Retina (tissue), 1 donor: Measurements from ENCODE around the gene ANXA9.

Experiments used
- DNase-seq: peaks from one replicate; pipeline ENCODE4 v3.0.0-alpha.2; 2016

The ANXA9 gene

DNA sequence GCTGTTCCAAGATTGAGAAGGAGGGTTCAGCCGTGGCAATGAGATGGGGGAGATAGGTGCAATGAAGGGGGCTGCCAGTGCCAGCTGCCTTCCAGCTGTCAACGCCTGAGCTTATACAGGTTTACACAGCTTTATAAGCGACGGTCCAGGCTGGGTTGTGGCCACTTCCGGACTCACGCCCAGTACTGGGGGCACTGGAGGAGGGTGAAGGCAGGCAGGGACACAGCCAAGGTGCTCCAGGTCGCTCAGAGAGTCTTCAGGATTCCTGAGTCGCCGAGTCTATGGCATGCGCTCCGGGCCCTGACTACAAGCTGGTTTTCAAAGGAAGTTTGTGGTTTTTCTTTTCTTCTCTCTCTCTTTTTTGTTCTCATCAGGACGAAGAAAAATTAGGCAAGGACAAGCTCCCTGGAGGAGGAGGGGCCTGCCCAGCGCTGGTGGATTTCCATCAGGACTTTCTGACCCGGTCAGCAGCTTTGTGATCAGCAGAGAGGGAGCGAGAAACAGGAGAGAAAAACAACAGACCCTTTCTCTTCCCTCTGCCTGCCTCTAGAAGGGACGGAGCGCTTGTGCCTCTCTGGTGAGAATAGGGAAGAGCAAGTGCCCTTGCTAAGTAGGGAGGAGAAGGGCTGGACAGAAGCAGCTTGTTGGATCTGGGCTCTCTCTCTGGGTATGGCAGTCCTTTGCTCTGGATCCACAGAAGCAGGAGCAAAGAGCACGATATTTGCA lies 24.4 kb downstream of the ANXA9 start, which contains the start of gene MINDY1:
Gene MINDY1 (minus strand): TSS at position 576 of the 726 bp plus-strand sequence. CDS start 4,285 bp downstream, outside the sequence.
- peak; percentile 85 for DNase-seq

DNA sequence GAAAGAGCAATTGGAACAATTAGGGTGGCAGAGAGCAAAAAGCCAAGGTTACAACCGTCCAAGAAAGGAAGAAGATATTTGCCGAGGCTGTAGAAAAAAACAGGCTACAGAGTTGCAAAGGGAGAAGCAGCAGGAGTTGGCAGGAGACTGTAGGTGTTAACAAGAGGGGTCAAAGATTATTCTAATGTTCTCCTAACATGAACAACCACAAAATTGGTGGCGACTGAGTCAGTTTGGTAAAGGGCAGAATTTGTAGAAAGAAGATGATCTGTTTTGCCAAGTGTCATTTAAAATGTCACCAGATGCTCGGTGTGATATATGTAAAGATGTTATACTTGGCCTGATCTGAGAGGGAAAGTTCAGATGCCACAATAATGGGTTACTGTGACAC lies 25.8 kb downstream of the ANXA9 start:
- no peak for DNase-seq

DNA sequence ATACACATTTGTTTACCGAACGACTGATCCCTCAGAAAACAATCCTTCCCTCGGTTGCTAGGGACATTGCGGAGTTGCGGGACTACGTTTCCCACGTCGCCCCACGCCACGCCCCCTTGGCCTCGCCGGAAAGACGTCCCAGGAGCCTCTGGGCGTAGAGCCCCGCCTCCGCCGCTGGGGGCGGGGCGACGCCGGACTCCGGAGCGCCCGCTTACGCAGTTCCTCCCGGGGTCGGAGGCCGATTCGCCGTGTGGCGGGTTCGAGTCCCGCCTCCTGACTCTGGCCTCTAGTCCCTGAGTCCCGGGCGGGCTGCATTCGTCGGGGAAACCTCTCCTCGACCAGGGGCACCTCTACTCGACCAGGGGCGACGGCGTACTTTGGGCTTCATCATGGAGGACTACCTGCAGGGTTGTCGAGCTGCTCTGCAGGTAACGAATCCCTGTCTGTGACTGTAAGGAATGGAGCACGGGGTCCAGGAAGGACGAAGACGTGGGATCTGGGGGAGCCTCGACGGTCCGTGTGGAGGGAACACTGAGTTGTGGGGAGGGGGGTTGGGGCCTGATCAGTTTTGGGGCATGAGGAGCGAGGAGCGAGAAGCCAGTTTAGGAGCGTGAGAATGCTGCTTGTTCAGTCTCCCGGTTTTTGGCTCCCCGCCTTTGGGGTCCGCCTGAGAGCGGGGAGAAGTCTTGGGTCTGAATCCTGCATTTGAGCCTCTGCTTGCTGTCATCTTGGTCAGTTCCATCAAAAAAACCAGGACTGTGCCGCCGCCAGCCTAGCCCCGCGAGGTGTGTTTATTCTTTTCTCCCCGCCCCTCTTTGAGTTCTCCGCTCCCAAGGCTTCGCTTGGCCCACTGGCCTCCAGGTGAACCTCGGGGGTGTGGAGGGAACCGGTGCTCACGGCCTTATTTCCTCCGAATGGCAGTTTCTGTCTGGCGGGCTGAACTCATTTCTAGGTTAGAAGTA lies 26.4 kb downstream of the ANXA9 start, which contains the start of gene PRUNE1:
Gene PRUNE1 (plus strand): TSS at position 206 of the 962 bp plus-strand sequence. CDS start 184 bp downstream, at position 390.
- peak; percentile 96 for DNase-seq

DNA sequence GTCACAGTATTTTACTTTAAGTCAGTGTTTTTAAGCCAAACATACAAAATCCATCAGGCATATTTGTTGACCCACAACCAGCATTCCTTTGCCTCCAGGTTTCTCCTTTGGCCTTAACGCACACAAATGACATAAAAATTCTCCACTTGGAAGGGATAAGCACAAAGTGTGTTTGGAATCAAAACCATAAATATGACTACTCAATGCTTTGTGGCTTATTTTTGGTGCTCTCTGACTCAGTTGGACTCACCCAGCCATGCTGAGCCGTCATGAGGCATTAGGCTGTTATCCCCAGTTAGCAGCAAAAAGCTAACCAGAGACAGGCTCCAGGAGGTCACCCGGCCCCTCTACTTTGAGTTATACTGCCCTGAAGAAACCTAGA lies 27.1 kb downstream of the ANXA9 start:
- no peak for DNase-seq

DNA sequence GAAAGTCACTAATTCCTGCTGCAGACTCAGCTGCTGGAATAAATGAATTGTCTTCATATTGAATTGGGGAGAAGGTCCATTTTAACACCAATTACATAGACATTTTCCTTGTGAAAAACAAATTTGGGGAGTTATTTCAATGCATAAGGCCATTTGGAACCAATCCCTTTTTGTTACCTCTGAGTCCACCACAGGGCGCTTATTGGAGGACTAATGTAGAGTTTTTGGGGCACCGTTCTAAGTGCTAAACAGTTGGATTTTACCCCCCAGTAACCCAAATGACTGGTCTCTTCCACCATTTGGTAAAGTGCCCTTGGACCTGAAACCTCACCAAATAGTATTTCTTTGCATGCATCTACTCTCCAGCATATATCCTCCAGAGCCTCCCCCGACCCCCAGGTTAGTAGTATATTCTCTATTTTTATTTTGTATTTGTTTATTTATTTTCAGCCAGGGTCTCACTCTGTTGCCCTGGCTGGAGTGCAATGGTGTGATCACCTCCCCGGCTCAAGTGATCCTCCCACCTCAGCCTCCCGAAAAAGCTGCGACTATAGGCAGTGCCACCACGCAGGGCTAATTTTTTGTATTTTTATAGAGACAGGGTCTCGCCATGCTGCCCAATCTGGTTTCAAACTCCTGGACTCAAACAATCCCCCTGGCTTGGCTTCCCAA lies 27.7 kb downstream of the ANXA9 start:
- DNase-seq = no peak

DNA sequence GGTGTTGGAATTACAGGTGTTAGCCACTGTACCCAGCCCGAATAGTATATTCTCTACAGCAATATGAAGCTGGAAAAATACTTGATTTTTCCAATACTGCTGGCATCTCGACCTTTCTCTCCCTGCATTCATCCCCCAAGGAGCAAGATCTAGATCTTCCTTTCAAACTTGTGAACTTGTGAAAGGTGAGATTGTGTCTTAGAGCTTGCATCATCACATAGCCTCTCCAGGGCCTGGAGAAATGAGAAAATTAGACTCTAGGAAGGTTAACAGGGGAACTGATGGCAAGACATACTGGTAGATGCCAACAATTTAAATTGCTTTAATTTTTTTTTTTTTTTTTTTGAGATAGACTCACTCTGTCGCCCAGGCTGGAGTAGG lies 28.2 kb downstream of the ANXA9 start:
- no peak for DNase-seq

DNA sequence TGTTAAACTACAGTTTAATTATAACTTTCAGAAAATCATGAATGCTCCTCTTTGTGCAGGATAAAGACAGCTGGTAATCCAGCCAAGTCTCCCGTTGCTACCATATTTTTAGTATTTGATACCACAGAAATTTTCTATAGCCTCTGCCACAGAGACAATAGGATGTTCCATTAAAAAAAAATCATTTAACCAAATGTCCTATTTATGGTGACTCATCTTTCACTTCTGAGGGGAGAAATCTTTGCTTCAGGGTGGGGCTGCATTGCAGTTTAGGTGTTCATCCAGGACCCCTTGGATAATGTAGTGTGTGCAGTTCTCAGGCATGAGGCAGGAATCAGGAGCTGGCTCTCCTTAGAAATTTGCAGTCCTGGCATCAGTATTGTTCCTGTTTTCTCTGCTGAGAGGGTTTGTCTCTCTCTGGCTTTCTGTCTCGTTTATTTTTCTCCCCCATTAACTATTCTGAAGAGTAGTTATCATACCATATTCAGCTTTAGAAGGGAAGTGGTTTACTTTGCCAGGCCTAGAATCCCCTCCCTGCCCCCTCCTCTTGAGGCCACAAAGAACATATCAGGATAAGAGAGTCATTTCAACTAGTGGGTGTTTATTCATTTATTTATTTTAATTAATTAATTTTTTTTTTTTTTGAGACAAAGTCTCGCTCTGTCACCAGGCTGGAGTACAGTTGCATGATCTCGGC lies 29.2 kb downstream of the ANXA9 start:
- no peak for DNase-seq

DNA sequence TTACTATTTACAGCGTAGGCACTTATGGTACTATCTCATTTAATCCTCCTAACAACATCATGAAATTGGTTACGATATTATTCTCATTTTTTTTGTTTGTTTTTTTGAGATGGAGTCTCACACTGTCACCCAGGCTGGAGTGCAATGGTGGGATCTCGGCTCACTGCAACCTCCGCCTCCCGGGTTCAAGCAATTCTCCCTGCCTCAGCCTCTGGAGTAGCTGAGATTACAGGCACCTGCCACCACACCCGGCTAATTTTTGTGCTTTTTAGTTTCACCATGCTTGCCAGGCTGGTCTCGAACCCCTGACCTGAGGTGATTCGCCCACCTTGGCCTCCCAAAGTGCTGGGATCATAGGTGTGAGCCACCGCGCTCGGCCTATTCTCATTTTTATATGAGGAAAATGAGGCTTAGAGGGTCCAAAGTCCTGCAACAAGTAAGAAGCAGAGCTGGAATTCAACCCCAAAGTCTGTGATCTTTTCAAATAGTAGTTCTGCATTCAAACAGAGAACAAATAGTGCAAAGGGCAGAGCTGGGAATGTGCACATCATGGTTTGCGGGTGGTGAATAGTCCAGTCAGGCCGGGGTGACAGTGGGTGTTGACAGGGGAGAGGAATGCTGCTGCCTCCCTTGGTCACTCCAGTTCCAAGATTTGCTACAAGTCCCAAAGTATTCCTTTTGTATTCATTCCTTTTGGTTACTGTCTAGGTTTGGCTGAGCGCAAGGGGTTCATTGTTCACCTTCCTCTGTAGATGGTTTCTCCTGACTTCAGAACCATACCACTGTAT lies 30.8 kb downstream of the ANXA9 start:
- no peak for DNase-seq

DNA sequence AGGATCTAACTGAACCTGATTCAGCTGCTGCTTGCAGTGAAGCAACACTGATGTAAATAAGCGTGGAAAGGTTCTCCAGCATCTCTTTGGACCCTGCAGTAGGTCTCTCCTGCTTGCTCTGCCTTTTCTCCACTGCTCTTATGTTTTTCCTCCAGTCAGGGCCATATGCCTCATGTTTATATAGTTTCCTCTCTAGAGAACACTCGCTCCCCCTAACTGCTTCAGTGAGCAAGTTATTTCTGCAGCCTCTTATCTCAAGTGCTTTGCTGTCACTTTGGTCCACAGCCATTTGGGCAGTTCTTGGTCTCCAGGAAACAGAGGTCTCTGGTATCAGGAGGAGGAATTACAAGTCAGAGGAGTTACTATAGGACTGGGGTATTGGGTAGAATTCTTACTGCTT lies 31.4 kb downstream of the ANXA9 start:
- DNase-seq = no peak

DNA sequence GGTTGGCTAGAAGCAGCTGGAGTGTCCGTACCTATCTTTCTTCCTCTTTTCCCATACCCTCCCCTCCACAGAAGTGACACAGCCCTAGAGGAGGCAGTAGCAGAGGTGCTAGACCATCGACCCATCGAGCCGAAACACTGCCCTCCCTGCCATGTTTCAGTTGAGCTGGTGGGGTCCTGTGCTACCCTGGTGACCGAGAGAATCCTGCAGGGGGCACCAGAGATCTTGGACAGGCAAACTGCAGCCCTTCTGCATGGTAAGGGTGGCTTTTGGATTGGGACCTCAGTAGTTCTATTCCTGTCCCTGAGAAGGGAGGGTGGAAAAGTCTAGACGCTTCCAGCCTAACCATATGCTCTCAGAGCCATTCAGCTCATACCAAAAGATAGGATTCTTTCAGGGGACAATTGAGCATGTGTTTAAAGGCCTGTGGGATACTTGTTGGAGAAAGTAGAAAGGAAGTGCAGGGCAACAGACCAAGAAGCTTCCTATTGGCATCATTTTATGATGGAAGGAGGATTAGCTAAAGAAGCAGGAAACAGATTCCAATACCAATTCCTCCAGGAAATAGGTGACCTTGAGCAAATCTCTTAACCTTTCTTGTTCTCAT lies 42.6 kb downstream of the ANXA9 start:
- DNase-seq = peak; percentile 64

DNA sequence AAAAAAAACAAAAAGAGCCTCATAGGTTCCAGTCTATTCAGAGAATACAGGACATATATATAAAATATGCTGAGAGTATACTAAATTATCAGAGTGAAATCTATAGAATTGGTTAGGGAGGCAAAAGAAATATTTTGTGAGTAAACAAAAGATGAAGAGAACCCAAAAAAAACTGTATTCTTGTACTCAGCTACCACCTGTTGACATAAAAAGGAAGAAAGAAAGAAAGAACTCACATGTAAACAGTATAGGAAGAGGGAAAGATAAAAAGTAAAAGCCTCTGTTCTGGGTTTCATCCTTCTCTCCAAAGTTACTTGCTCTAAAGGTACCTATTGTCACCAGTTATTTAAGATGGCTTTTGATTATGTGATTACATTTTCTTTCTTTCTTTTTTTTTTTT lies 44.4 kb downstream of the ANXA9 start:
- no peak for DNase-seq

DNA sequence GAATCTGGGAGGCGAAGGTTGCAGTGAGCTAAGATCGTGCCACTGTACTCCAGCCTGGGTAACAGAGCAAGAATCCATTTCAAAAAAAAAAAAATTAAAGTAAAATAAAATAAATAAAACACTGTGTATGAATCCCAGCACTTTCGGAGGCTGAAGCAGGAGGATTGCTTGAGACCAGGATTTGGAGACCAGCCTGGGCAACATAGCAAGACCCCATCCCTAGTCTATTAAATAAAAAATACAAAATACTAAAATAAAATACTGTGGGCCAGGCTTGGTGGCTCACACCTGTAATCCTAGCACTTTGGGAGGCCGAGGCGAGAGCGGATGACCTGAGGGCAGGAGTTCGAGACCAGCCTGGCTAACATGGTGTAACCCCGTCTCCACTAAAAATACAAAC lies 50.1 kb downstream of the ANXA9 start:
- DNase-seq = no peak

DNA sequence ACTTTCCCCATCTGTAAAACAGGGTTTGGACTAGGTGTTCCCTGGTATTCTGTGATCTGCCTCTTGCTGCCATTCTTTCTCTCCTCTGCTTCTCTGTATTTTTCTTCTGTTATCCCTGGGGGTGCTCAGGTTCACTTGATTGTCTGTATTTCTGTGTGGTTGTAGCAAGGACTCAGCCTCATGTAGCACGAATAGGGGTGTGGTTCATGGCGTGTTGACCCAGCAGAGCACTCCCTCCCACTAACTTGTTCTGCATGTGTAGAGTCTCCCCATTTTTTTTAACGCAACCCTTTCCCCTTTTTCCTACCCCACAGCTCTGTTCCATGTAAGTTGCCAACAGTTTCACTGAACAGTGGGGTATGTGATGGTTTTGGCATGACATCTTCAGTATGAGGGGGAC lies 53.1 kb downstream of the ANXA9 start:
- DNase-seq = no peak

DNA sequence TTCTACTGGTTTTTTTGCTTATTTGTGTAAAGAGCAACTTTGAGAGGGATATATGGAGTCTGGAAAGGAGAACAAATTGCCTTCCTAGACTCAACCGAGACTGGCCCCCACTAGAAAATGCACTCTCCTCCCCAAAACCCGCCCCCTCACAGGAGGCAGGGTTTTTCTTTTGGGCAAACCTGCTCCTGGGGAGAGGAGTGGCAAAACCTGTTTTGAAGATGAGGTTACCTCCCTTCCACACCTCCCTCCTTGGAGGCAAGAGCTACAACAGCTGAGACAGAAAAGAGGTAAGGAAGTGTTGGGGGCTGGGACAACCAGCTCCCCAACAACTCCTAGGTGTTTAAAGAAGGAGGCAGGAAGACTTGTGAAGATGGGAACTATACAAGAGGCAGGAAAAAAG lies 54.3 kb downstream of the ANXA9 start, which contains the start of gene BNIPL:
Gene BNIPL (plus strand): TSS at position 231 of the 400 bp plus-strand sequence. CDS start 140 bp downstream, at position 371.
- DNase-seq = no peak

DNA sequence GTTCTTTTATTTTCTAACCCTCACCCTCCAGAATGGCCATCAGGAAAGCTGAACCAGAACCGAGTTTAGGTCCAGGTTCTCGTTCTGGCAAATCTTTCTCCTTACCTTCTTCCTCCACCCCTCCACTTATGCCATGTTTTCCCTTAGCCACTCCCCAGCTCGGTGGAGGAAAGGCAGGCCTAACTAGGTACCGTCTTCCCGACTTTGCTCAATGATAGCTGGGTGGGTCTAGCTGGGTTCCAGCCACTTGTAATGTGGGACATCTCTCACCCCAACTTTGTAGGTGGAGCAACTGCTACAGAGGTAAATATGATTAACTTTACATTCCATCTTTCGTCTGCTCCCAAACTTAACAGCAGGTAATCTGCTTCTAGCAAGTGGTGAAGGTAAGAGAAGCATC lies 54.9 kb downstream of the ANXA9 start:
- DNase-seq = no peak

DNA sequence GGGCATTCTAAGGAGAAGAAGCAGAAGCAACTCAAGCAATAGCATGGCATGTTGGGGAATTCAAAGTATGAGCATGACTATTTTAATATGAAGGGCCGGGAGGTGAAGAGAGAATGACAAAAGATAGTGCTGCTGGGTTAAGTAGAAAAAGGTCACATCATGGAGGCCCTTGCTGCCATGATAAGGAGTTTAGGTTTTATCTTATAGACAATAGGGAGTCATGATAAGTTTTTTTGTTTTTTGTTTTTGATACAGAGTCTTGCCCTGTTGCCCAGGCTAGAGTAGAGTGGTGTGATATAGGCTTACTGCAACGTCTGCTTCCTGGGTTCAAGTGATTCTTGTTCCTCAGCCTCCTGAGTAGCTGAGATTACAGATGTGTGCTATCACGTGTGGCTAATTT lies 57.4 kb downstream of the ANXA9 start:
- DNase-seq = no peak

DNA sequence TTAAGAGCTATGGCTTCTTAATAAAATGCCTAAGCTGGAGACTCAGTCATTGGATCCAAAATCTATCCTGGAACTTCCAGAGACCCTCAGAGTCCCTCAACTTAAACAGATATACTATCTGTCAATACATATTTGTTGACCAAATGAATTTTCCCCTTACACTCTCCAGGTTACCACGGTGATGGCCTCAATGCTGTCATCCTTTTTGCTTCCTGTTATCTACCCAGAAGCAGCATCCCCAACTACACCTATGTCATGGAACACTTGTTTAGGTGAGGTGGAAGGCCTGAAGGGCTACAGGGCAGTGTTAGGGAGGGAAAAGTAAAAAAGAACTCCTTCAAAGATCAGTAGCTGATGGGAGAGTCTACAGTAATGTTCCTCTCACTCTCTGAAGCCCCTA lies 61.1 kb downstream of the ANXA9 start:
- DNase-seq = no peak
